ENCODE data around the gene CCR9.

The CCR9 gene

DNA sequence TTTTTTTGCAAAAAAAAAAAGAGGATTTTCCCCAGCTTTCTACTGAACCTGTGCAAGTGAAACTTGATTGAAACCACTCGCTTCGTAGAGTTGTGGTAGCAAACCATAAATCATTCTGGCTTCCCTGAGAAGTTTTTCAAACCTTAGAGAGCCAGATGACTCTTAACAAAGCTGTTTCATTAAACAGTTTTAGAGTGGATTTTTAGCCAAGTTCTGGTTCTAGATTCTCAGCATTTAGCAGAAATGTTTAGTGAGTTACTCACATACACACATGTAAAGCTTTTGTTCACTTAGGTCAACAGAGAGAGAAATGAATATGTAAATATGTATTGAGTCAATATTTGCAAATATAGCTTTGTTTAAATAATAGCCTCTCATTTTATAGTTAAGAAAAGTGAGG is 18.1 kb upstream of the CCR9 start:
- no peak for TF ChIP-seq POLR2AphosphoS5 (IDR thresholded peaks at IDR 0.05; ENCODE audit: low read depth, low read length)
- no peak for TF ChIP-seq FOXP2 (optimal IDR thresholded peaks at IDR 0.05; ENCODE audit: borderline replicate concordance, extremely low read depth, extremely low read length, insufficient read depth)
- no peak for TF ChIP-seq SIN3A (IDR thresholded peaks at IDR 0.05; ENCODE audit: borderline replicate concordance, insufficient read depth, low read length)
- TF ChIP-seq TAF1 (IDR thresholded peaks at IDR 0.05; ENCODE audit: borderline replicate concordance, insufficient read depth, low read length) = no peak
- TF ChIP-seq, protein P1, sequence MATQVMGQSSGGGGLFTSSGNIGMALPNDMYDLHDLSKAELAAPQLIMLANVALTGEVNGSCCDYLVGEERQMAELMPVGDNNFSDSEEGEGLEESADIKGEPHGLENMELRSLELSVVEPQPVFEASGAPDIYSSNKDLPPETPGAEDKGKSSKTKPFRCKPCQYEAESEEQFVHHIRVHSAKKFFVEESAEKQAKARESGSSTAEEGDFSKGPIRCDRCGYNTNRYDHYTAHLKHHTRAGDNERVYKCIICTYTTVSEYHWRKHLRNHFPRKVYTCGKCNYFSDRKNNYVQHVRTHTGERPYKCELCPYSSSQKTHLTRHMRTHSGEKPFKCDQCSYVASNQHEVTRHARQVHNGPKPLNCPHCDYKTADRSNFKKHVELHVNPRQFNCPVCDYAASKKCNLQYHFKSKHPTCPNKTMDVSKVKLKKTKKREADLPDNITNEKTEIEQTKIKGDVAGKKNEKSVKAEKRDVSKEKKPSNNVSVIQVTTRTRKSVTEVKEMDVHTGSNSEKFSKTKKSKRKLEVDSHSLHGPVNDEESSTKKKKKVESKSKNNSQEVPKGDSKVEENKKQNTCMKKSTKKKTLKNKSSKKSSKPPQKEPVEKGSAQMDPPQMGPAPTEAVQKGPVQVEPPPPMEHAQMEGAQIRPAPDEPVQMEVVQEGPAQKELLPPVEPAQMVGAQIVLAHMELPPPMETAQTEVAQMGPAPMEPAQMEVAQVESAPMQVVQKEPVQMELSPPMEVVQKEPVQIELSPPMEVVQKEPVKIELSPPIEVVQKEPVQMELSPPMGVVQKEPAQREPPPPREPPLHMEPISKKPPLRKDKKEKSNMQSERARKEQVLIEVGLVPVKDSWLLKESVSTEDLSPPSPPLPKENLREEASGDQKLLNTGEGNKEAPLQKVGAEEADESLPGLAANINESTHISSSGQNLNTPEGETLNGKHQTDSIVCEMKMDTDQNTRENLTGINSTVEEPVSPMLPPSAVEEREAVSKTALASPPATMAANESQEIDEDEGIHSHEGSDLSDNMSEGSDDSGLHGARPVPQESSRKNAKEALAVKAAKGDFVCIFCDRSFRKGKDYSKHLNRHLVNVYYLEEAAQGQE (IDR thresholded peaks at IDR 0.05; ENCODE audit: insufficient read depth in 1 of 2, low read depth in 2 of 2, low read length in 2 of 2) = no peak

DNA sequence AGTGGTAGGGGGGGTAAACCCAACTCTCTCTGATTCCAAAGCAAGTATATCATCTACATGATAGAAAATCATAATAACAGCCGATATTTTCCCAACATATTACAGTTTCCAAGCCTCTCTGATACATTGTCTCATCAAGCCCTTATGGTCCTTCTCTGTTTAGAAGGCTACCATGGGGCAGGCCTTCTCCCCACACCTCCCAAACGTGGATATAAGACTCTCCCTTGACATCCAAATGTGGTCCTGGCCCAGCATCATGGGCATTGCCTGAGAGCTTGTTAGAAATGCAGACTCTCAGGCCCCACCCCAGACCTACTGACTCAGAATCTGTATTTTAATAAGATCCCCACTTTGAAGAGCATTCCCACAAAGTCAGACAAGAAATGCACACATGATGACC is 17.7 kb upstream of the CCR9 start:
- TF ChIP-seq FOXP2 (optimal IDR thresholded peaks at IDR 0.05; ENCODE audit: borderline replicate concordance, extremely low read depth, extremely low read length, insufficient read depth) = no peak
- TF ChIP-seq, protein P1 (IDR thresholded peaks at IDR 0.05; ENCODE audit: insufficient read depth in 1 of 2, low read depth in 2 of 2, low read length in 2 of 2) = no peak
- TF ChIP-seq POLR2AphosphoS5 (IDR thresholded peaks at IDR 0.05; ENCODE audit: low read depth, low read length) = no peak

DNA sequence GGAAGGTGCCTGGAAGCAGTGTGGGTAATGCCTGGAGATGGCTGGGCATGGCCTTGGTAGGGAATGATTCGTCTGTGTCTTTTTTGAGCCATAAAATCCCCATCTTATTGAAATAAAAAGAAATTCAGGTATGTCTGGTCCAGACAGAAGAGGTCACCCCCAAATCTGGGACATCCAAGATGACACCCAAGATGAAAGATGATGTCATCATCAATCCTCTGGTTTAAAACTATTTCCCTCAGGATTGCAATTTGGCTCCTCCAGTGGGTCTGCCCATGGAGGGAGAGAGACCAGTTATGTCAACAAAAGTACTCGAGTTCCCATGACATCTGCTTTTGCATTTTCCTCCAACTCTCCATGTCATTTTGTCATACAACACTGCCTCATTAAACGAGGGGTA is 16.7 kb upstream of the CCR9 start:
- TF ChIP-seq POLR2AphosphoS5 (IDR thresholded peaks at IDR 0.05; ENCODE audit: low read depth, low read length) (no peak), FOXP2 (optimal IDR thresholded peaks at IDR 0.05; ENCODE audit: borderline replicate concordance, extremely low read depth, extremely low read length, insufficient read depth) (no peak), TAF1 (IDR thresholded peaks at IDR 0.05; ENCODE audit: borderline replicate concordance, insufficient read depth, low read length) (no peak)

DNA sequence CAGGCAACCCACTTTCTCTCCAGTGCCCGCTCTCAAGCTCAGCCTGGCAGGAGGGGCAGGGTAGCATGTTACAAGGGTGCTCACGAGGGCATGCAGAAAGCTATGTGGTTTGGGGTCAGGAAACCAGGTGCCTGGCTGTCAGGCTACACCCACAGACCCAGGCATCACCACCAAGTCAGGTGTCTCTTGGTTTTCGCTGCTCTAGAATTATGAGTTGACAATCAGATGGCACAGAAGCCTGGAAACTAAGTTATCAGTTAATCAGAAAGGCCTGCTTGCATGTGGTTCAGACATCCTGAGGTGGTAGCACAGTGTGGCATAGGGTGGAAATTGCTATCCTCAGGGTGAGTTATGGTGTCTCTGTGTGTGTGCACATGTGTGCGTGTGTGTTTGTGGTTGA is 16.2 kb upstream of the CCR9 start:
- no peak for TF ChIP-seq POLR2AphosphoS5 (IDR thresholded peaks at IDR 0.05; ENCODE audit: low read depth, low read length)
- no peak for TF ChIP-seq FOXP2 (optimal IDR thresholded peaks at IDR 0.05; ENCODE audit: borderline replicate concordance, extremely low read depth, extremely low read length, insufficient read depth)
- TF ChIP-seq, protein P1 (IDR thresholded peaks at IDR 0.05; ENCODE audit: insufficient read depth in 1 of 2, low read depth in 2 of 2, low read length in 2 of 2) = no peak
- TF ChIP-seq TAF1 (IDR thresholded peaks at IDR 0.05; ENCODE audit: borderline replicate concordance, insufficient read depth, low read length) = no peak
- TF ChIP-seq SIN3A (IDR thresholded peaks at IDR 0.05; ENCODE audit: borderline replicate concordance, insufficient read depth, low read length) = no peak

DNA sequence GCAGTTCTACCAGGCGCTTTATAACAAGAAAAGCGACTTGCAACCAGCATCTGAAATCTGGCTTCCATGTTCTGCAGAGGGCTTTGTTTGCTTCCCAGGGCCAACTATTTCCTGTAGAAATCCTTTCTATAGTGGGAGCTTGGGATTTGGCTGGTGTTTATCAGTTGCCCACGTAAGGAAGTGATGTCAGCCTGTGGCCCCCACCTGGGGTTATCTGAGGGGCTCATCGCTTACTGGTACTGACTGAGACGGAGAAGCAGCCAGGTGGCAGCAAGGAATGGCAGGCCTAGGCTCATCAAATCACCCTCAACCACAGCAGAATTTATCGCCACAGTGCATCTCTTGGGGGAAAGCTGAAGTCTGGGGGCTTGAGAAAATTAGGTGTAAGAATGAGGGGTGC is 14.6 kb upstream of the CCR9 start:
- TF ChIP-seq FOXP2 (optimal IDR thresholded peaks at IDR 0.05; ENCODE audit: borderline replicate concordance, extremely low read depth, extremely low read length, insufficient read depth) (no peak), TAF1 (IDR thresholded peaks at IDR 0.05; ENCODE audit: borderline replicate concordance, insufficient read depth, low read length) (no peak), SIN3A (IDR thresholded peaks at IDR 0.05; ENCODE audit: borderline replicate concordance, insufficient read depth, low read length) (no peak), POLR2AphosphoS5 (IDR thresholded peaks at IDR 0.05; ENCODE audit: low read depth, low read length) (no peak)
- TF ChIP-seq, protein P1 (IDR thresholded peaks at IDR 0.05; ENCODE audit: insufficient read depth in 1 of 2, low read depth in 2 of 2, low read length in 2 of 2) = no peak
